ENCODE measurements around the gene EFCAB9.
A peak's percentile ranks its signal among the peaks of the same experiment; 100 is the strongest.

EFCAB9 gene

GRCh38 chr5:172166030-172166826, 27.7 kb upstream of the EFCAB9 start:
- no peak for DNase-seq

- DNase-seq: no peak
These were observed 26.1 kb upstream of the EFCAB9 start for GRCh38 chr5:172167895-172168294.

- DNase-seq: no peak
These were observed 25.7 kb upstream of the EFCAB9 start for GRCh38 chr5:172168311-172168710.

- no peak for DNase-seq
These were observed 24.8 kb upstream of the EFCAB9 start for GRCh38 chr5:172169216-172169615.

- DNase-seq: no peak
These were observed 23.7 kb upstream of the EFCAB9 start for GRCh38 chr5:172170251-172170701.

- DNase-seq: no peak
These were observed 22.9 kb upstream of the EFCAB9 start for GRCh38 chr5:172171118-172171517.

- DNase-seq: no peak
These were observed 20.9 kb upstream of the EFCAB9 start for GRCh38 chr5:172172912-172173563.

- DNase-seq: peak in 5 of 6 experiments; percentile 18 to 40 (median 34)
These were observed 20.3 kb upstream of the EFCAB9 start for GRCh38 chr5:172173564-172174153.

GRCh38 chr5:172175263-172175719, 18.7 kb upstream of the EFCAB9 start:
- peak; percentile 78 to 90 (median 84) for DNase-seq

GRCh38 chr5:172177176-172177575, 16.8 kb upstream of the EFCAB9 start:
- DNase-seq: no peak

- peak in 4 of 6 experiments; percentile 13 to 61 (median 55) for DNase-seq
These were observed 15.5 kb upstream of the EFCAB9 start for GRCh38 chr5:172178301-172178987.

GRCh38 chr5:172178991-172179989, 14.7 kb upstream of the EFCAB9 start:
- DNase-seq: peak; percentile 26 to 62 (median 52)

GRCh38 chr5:172180936-172181335, 13.0 kb upstream of the EFCAB9 start:
- DNase-seq: peak; percentile 40 to 77 (median 62)

GRCh38 chr5:172182291-172182690, 11.7 kb upstream of the EFCAB9 start:
- no peak for DNase-seq

GRCh38 chr5:172183881-172184280, 10.1 kb upstream of the EFCAB9 start:
- DNase-seq: no peak

- peak in 4 of 6 experiments; percentile 19 to 43 (median 30) for DNase-seq
These were observed 8.9 kb upstream of the EFCAB9 start for GRCh38 chr5:172185096-172185461.

GRCh38 chr5:172186114-172186695, 7.8 kb upstream of the EFCAB9 start:
- DNase-seq: no peak

- DNase-seq: peak; percentile 42 to 70 (median 61)
These were observed 6.6 kb upstream of the EFCAB9 start for GRCh38 chr5:172187118-172188032.

GRCh38 chr5:172188033-172188892, 5.7 kb upstream of the EFCAB9 start, which contains the start of gene STK10:
TSS of gene STK10 (minus strand) at chr5:172188224. CDS start at chr5:172188042, 182 bp downstream.
- peak; percentile 81 to 95 (median 90) for DNase-seq
